Epidermal melanocyte (primary cell): ENCODE results near the gene SEMA3C.

ENCODE experiments used
- DNase-seq: peaks from one replicate; pipeline ENCODE4 v3.0.0; 2011; ENCODE audit warnings: low spot score; ENCODE audit not compliant: insufficient read length

The SEMA3C gene

GRCh38 chr7:80827239-80827633 is 91.6 kb downstream of the SEMA3C start:
- no peak for DNase-seq

DNA sequence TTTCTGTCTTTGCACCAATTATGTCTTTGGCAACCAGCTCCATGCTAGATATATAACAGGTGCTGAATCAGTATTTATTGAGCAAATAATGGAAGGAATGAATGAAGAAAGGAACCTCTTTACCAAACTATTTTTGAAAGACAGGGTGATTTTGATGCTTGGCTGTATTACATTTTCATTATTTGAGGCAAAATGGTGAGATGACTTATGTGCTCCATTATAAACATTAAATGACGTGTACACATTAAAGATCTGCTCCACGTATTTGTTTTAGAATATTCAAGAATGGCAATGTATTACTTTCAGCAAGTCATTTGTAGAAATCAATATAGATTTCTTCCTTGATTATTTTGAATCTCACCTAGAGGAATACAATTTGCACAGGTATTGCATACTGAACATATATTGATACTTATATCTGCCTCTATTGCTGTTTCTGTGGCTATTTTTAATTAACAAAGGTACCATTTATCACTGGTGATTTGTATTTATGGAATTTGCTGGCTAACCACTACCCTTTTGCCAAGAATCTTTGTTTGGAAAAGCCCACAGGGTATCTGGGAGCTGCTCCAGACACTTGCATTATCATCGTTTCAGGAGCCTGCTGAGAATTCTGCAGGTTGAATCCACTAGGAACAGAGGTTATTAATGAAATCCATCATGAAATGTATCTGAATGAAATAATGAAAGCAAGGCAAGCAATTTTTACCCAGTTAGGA is 92.2 kb downstream of the SEMA3C start:
- no peak for DNase-seq

- DNase-seq: no peak
Measured at GRCh38 chr7:80825499-80825898, 93.4 kb downstream of the SEMA3C start.

- DNase-seq: no peak
Measured at GRCh38 chr7:80824253-80824652, 94.6 kb downstream of the SEMA3C start.

GRCh38 chr7:80823057-80823456 is 95.8 kb downstream of the SEMA3C start:
- no peak for DNase-seq

GRCh38 chr7:80821771-80822319 is 97.0 kb downstream of the SEMA3C start:
- DNase-seq: no peak

GRCh38 chr7:80819503-80819902 is 99.3 kb downstream of the SEMA3C start:
- no peak for DNase-seq

DNA sequence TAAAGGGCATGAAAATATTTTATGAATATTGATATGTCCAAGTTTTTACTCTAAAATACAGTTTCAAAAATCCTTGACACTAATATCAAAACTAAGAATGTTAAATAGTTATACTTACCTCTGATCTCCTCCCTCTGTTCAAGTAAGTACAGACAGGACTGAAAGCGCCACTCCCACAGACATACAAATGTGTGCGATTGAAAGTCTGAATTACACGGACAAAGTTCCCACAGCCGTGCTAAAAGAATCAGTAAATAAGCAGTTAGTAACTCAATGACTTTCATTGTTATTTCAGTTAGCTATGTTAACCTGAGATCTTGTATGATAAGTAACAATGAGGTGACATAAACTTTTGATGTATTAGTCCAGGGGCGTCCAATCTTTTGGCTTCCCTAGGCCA is 100.7 kb downstream of the SEMA3C start:
- no peak for DNase-seq

DNA sequence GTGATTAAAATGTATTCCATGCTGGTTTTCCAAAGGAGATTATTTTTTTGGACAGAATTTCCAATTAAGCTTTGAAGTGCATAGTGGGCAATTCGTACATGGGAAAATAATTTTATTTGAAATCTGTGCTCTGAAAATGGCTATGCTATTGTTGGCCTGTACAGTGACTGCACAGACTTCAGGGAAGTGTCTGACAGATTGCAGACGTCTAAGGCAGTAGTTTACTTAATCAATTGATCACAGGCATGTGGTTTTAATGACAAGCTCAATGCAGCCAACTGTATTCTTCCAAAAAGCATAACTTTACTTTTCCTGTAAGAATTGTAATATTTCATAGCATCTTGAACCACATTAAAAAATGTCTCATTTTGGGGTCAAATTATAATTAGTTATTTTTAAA is 102.0 kb downstream of the SEMA3C start:
- DNase-seq: no peak

DNA sequence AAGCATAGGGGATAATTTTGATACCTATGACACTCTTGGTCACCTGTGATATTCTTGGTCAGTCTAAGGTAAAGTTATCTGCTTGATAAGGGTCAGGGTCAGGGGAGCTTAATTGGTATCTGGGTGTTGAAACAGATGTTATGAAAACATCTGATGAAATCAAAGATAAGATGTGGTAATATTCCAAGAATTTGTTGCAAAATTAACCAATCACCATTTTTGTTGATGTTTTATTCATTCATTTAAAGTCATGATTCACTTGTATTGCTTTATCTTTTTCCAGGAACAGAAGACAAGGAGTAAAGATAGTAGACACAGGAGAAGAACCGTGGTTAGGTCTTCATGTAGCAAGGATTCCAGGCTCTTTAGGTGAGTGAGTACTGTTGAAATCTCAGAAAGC is 103.1 kb downstream of the SEMA3C start:
- DNase-seq: no peak

GRCh38 chr7:80809545-80809944 is 109.3 kb downstream of the SEMA3C start:
- DNase-seq: no peak

GRCh38 chr7:80807166-80807900 is 111.5 kb downstream of the SEMA3C start:
- no peak for DNase-seq

DNA sequence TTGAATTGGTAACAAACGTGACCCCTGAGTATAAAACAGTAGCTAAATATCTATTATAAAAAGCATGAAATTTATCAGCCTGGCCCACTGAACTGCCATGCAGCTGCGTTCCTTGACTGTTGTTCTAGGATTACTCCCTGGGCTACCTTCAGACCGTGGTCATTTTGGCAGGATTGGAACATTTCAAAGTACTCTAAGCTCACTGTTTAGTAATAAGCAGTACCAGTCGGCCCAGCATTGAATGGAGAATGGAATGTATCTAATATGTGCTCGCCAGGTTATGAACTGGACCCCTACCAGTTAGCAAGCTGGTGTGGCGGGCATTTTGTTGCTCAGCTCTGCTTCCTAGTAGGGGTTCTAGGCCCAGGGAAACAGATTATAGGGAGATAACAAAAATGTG is 112.2 kb downstream of the SEMA3C start:
- no peak for DNase-seq

DNA sequence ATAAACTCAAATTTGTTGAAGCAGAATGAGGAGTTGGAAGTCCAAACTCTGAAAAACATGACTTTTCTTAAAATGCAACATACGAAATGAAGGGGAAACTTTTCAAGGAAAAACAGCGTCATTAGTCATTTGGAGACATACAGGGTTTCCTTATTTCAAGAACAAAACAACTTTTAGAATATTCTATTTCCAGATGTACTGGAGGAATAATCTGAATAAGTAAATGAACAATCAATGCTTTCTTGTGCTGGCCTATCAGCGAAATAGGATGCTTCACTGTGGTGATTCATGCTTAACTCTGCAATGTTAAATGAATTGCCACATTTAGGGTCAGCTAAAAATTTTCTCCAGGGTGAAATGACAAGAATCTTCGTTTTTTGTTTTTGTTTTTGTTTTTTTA is 114.3 kb downstream of the SEMA3C start:
- DNase-seq: no peak

DNA sequence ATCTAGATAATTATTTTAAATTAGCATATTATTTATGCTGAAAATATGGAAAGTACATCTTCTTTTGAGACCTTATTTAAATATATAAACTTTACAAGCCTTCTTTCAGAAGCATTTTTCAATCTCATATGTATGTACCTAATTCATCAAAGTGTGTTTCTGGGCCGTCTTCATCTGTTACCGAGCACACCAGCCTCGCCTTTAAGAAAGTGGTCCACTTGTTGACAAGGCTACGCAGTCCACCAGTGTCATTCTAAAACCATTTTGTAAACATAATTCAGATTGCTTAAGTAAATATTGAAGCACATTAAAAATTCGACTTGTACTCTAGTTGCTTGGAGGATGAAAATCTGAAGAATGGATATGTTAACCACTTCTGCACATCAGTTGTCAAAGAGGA is 116.3 kb downstream of the SEMA3C start:
- DNase-seq: no peak

DNA sequence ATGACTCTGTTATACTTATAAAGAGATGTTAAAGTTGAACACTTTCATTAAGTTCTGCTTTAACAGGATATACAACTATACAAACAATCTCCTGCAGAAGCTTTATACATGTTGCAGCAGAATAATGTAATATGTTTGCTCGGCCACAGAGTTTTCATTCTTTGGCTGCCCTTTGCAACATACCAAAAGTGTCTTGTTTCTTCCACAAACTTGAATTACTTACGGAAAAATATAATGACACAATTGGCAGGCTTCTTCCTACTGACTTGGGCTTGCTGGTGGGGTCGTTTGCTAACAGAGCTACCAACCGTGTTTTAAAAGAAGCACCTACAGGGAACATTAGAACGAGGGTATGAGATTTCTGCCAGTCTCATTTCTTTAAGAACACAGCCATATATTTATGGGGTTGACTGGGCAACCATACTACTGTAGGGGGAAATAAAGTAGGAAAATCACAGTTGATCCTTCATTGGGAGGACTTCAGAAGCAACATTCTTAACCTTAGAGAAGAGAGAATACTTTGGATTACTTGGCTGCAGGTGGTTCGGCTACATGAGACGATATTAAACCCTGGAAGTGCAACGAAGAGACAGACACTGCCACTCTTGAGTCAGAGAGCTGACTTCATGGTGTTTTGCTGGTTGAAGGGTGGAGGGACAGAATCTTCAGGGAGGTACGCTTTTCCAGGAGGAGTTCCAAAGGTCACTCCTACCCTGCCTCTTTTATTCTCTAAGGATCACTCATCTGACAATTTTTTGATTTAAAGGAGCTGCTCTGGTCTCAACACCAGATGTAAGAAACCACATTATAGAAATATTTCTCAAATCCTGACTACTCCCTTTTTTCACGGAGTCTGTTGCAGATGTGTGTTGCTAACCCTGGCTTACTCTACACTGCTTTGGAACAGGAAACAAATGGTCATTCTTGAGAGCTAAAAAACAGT is 123.9 kb downstream of the SEMA3C start:
- DNase-seq: no peak

- DNase-seq: no peak
Measured at GRCh38 chr7:80791509-80791929, 127.3 kb downstream of the SEMA3C start.

- no peak for DNase-seq
Measured at GRCh38 chr7:80790877-80791276, 128.0 kb downstream of the SEMA3C start.

DNA sequence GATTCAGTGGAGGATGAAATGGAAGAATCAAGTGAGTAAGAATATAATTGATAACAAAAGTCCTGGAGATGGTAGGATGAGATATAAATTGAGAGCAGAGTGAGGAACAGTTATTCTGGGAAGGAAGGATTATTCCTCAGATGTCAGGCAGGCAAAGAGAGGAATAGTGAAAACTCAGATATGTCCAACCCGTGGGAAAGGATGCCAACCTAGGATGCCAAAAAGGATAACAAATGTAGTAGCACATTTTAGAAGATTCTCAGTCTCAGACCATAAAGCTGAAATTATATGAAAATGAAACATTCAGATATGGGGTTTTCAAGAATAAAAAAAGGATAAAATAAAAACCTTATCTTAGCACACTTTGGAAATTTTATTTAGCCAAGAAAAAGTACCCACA is 131.1 kb downstream of the SEMA3C start:
- no peak for DNase-seq

DNA sequence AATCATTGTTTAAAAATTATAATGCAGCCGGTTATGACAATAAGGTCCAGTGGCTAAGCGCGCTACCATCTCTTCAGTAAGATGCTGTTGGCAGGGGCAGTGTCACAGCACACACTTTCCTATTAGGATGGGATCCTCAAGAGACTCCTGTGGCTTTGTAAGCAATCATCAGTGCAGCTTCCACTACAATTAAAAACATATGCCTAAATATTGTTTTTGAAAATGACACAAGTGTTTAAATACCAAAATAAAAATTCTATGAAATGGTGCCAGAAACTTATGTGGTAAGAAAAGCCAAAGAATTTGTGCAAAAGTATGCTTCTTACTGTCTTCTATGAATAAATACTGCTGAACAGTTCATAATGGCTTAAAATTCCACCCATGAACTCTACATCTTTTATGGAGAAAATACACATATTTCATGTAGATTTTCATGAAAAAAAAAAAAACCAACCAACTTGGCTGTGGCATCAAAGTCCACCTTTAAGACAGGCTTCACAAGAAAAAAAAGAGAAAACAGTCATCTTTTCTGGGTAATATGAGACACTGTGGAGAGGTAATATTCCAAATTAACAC is 132.8 kb downstream of the SEMA3C start:
- no peak for DNase-seq

GRCh38 chr7:80785276-80785675 is 133.6 kb downstream of the SEMA3C start:
- no peak for DNase-seq
